ENCODE measurements around the gene FILIP1L. TPM values are rescaled to one million over a fixed set of nuclear protein-coding genes. Genes with fewer than 3 reads are reported as not detected.
A peak's percentile ranks its signal among the peaks of the same experiment; 100 is the strongest.

Gene FILIP1L
- total RNA-seq, 1 donor from 2014 or later: 19.4 TPM

- peaks cover 48% of the 10 kb centered on the region for H3K4me1 Mint-ChIP-seq (ENCODE audit: low read depth)
- no peak for DNase-seq (ENCODE audit: low spot score, unreplicated experiment)
- no peak overlapping the region for H3K4me3 Mint-ChIP-seq (ENCODE audit: low read depth)
- no peak for TF ChIP-seq CTCF (IDR thresholded peaks at IDR 0.05; ENCODE audit: unreplicated experiment)
- no peaks in the 10 kb centered on the region for H3K9me3 Mint-ChIP-seq (ENCODE audit: low read depth)
- no peaks in the 10 kb centered on the region for H3K27me3 Mint-ChIP-seq
- no peak overlapping the region for H3K27ac Mint-ChIP-seq
- H3K36me3 Mint-ChIP-seq (ENCODE audit: insufficient read depth): no peaks in the 10 kb centered on the region
These were observed 108.5 kb downstream of the FILIP1L start for GRCh38 chr3:100005665-100006393.

GRCh38 chr3:100004931-100005330, 109.4 kb downstream of the FILIP1L start:
- H3K4me3 Mint-ChIP-seq (ENCODE audit: low read depth): no peak overlapping the region
- no peaks in the 10 kb centered on the region for H3K27me3 Mint-ChIP-seq
- peaks cover 48% of the 10 kb centered on the region for H3K4me1 Mint-ChIP-seq (ENCODE audit: low read depth)
- no peak for TF ChIP-seq CTCF (IDR thresholded peaks at IDR 0.05; ENCODE audit: unreplicated experiment)
- peaks cover 2% of the 10 kb centered on the region for H3K36me3 Mint-ChIP-seq (ENCODE audit: insufficient read depth)
- DNase-seq (ENCODE audit: low spot score, unreplicated experiment): no peak
- H3K9me3 Mint-ChIP-seq (ENCODE audit: low read depth): no peaks in the 10 kb centered on the region
- no peak overlapping the region for H3K27ac Mint-ChIP-seq

- H3K4me3 Mint-ChIP-seq (ENCODE audit: low read depth): no peak overlapping the region
- no peak for DNase-seq (ENCODE audit: low spot score, unreplicated experiment)
- H3K36me3 Mint-ChIP-seq (ENCODE audit: insufficient read depth): peaks cover 2% of the 10 kb centered on the region
- H3K27me3 Mint-ChIP-seq: no peaks in the 10 kb centered on the region
- peaks cover 48% of the 10 kb centered on the region for H3K4me1 Mint-ChIP-seq (ENCODE audit: low read depth)
- TF ChIP-seq CTCF (IDR thresholded peaks at IDR 0.05; ENCODE audit: unreplicated experiment): no peak
- no peaks in the 10 kb centered on the region for H3K9me3 Mint-ChIP-seq (ENCODE audit: low read depth)
- peak overlapping the region; percentile 95 for H3K27ac Mint-ChIP-seq
These were observed 110.4 kb downstream of the FILIP1L start for GRCh38 chr3:100003609-100004503.

GRCh38 chr3:100002599-100003350, 111.5 kb downstream of the FILIP1L start:
- peaks cover 3% of the 10 kb centered on the region for H3K36me3 Mint-ChIP-seq (ENCODE audit: insufficient read depth)
- H3K27me3 Mint-ChIP-seq: no peaks in the 10 kb centered on the region
- H3K27ac Mint-ChIP-seq: peak overlapping the region; percentile 95
- no peak overlapping the region for H3K4me3 Mint-ChIP-seq (ENCODE audit: low read depth)
- no peak for DNase-seq (ENCODE audit: low spot score, unreplicated experiment)
- no peak for TF ChIP-seq CTCF (IDR thresholded peaks at IDR 0.05; ENCODE audit: unreplicated experiment)
- H3K9me3 Mint-ChIP-seq (ENCODE audit: low read depth): peaks cover 2% of the 10 kb centered on the region
- H3K4me1 Mint-ChIP-seq (ENCODE audit: low read depth): peaks cover 48% of the 10 kb centered on the region

All from progenitor cell of endocrine pancreas (in vitro differentiated cells).